Activated CD4-positive, alpha-beta T cell treated with anti-CD3 and anti-CD28 coated beads, Interleukin-2, amount 50 U/mL, for 4 hours (primary cell): Measurements from ENCODE around the gene EFHD1.
"Not testable (repeated sequence)": the region's sequence is repeated elsewhere in the genome, so short reads cannot be mapped to it uniquely, and the experiment has no call there.

Experiments used
- DNase-seq, 2 experiments: peaks; one replicate each; pipeline ENCODE4 v3.0.0-alpha.2; 2020

EFHD1 gene

GRCh38 chr2:232622563-232622962 is 10.8 kb upstream of the EFHD1 start:
- no peak for DNase-seq

GRCh38 chr2:232623768-232624765 is 9.3 kb upstream of the EFHD1 start:
- no peak for DNase-seq

GRCh38 chr2:232626584-232626983 is 6.8 kb upstream of the EFHD1 start:
- no peak for DNase-seq

- DNase-seq: no peak
Observed at GRCh38 chr2:232628466-232629128, 4.8 kb upstream of the EFHD1 start.

- DNase-seq: no peak
Observed at GRCh38 chr2:232629129-232629475, 4.3 kb upstream of the EFHD1 start.

- DNase-seq: no peak
Observed at GRCh38 chr2:232632229-232632903, 1.0 kb upstream of the EFHD1 start.

- DNase-seq: no peak
Observed at GRCh38 chr2:232632904-232633412, 446 bp upstream of the EFHD1 start.

- no peak for DNase-seq
Observed at GRCh38 chr2:232634206-232635150, 1.1 kb downstream of the EFHD1 start.

- DNase-seq: not testable (repeated sequence)
Observed at GRCh38 chr2:232635376-232635775, 2.0 kb downstream of the EFHD1 start.

GRCh38 chr2:232635820-232636219 is 2.4 kb downstream of the EFHD1 start:
- DNase-seq: no peak

GRCh38 chr2:232636788-232637420 is 3.5 kb downstream of the EFHD1 start:
- DNase-seq: no peak

GRCh38 chr2:232637866-232638583 is 4.6 kb downstream of the EFHD1 start:
- DNase-seq: no peak

GRCh38 chr2:232641153-232641848 is 7.9 kb downstream of the EFHD1 start:
- no peak for DNase-seq

GRCh38 chr2:232643147-232643425 is 9.7 kb downstream of the EFHD1 start:
- no peak for DNase-seq

- DNase-seq: no peak
Observed at GRCh38 chr2:232643813-232644347, 10.5 kb downstream of the EFHD1 start.

- no peak for DNase-seq
Observed at GRCh38 chr2:232645061-232645460, 11.7 kb downstream of the EFHD1 start.

GRCh38 chr2:232646726-232647125 is 13.3 kb downstream of the EFHD1 start:
- DNase-seq: no peak

GRCh38 chr2:232647261-232647660 is 13.9 kb downstream of the EFHD1 start:
- DNase-seq: no peak

GRCh38 chr2:232649033-232649432 is 15.6 kb downstream of the EFHD1 start:
- DNase-seq: no peak

GRCh38 chr2:232652505-232652851 is 19.1 kb downstream of the EFHD1 start:
- DNase-seq: no peak
